SU-DHL-6 (cell line): ENCODE measurements around the gene DTX3.
"Not testable (repeated sequence)": the region's sequence is repeated elsewhere in the genome, so short reads cannot be mapped to it uniquely, and the experiment has no call there.

Source experiments
- H2AFZ ChIP-seq: fragments of 200-600 bp; sonication (generic); 2 replicates; pipeline ENCODE4 v1.6.1; 2014; ENCODE audit warnings: low read depth, mild to moderate bottlenecking, moderate library complexity, mixed read lengths, antibody characterized with exemption, low read length; ENCODE audit not compliant: severe bottlenecking
- H3F3A ChIP-seq: fragments of 200-600 bp; shearing (Covaris generic); 2 replicates; pipeline ENCODE4 v1.6.0; 2016; ENCODE audit warnings: antibody characterized with exemption, mild to moderate bottlenecking; ENCODE audit not compliant: insufficient read depth
- H3K27ac ChIP-seq: fragments of 200-600 bp; sonication (generic); 2 replicates; pipeline ENCODE4 v1.5.1; 2016; ENCODE audit warnings: low read depth, mild to moderate bottlenecking, low read length, moderate library complexity, mixed read lengths
- H3K27me3 ChIP-seq: fragments of 200-600 bp; sonication (generic), shearing (Covaris generic); 2 replicates; pipeline ENCODE4 v1.6.0; 2014; ENCODE audit warnings: mild to moderate bottlenecking, low read length
- H3K36me3 ChIP-seq: fragments of 200-600 bp; sonication (generic); 2 replicates; pipeline ENCODE4 v1.6.1; 2014; ENCODE audit warnings: mild to moderate bottlenecking, low read length, mixed read lengths
- H3K4me2 ChIP-seq: fragments of 300-600, 200-600 bp; shearing (Covaris generic), sonication (generic); 2 replicates; pipeline ENCODE4 v1.6.0; 2014; ENCODE audit warnings: low read length, low read depth, mild to moderate bottlenecking; ENCODE audit not compliant: poor library complexity, severe bottlenecking
- H3K4me3 ChIP-seq: fragments of 200-600 bp; sonication (generic); 2 replicates; pipeline ENCODE4 v1.5.1; 2014; ENCODE audit warnings: antibody characterized with exemption, low read length, mild to moderate bottlenecking, mixed read lengths; ENCODE audit not compliant: insufficient read depth, poor library complexity, severe bottlenecking
- H3K79me2 ChIP-seq: fragments of 200-600 bp; sonication (generic); 2 replicates; pipeline ENCODE4 v1.6.1; 2014; ENCODE audit warnings: mild to moderate bottlenecking, low read length, moderate library complexity; ENCODE audit not compliant: insufficient read depth
- H3K9ac ChIP-seq: fragments of 200-600 bp; sonication (generic); 2 replicates; pipeline ENCODE4 v1.7.0; 2014; ENCODE audit warnings: mild to moderate bottlenecking, low read length
- H3K9me2 ChIP-seq: fragments of 200-600 bp; sonication (generic); replicated peaks from 2 replicates; pipeline ENCODE4 v1.6.1; 2014; ENCODE audit warnings: low read length; ENCODE audit not compliant: insufficient read depth
- H3K9me3 ChIP-seq: fragments of 200-600 bp; sonication (generic); 2 replicates; pipeline ENCODE4 v1.6.1; 2014; ENCODE audit warnings: low read length, mixed read lengths; ENCODE audit not compliant: insufficient read depth
- H4K20me1 ChIP-seq: fragments of 200-600 bp; sonication (generic); 2 replicates; pipeline ENCODE4 v1.6.1; 2014; ENCODE audit warnings: low read depth, mild to moderate bottlenecking, antibody characterized with exemption, low read length, moderate library complexity, mixed read lengths
- CTCF ChIP-seq: fragments of 200-600 bp; sonication (generic); IDR thresholded peaks from one replicate; pipeline ENCODE4 v1.5.1; 2017; ENCODE audit warnings: antibody characterized with exemption, mild to moderate bottlenecking, low read length, moderate library complexity; ENCODE audit not compliant: insufficient read depth, poor library complexity, severe bottlenecking
- EZH2phosphoT487 ChIP-seq: fragments of 200-600 bp; sonication (generic), shearing (Covaris generic); conservative IDR thresholded peaks from 2 replicates; pipeline ENCODE4 v1.6.1; 2018; ENCODE audit warnings: mild to moderate bottlenecking, antibody characterized with exemption, low read length, moderate library complexity, mixed read lengths

Gene DTX3

DNA sequence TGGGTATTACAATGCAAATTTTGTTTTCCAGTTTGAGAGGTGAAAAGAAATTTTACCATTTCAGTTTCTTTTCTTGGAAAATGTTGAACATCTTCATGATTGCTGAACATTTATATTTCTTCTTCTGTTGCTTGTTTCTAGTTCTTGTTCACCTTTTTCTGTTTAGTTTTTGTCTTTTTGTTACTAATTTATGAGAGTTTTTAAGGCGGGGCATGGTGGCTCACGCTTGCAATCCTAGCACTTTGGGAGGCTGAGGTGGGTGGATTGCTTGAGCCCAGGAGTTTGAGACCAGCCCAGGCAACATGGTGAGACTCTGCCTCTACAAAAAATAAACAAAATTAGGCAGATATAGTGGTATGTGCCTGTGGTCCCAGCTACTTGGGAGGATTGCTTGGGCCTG is 44.1 kb upstream of the DTX3 start:
- TF ChIP-seq EZH2phosphoT487 (no peak), CTCF (no peak)
- H2AFZ ChIP-seq, result no peak overlapping the region
- H3K36me3 ChIP-seq, result no peaks in the 10 kb centered on the region
- H3K9me3 ChIP-seq, result no peaks in the 10 kb centered on the region
- no peaks in the 10 kb centered on the region for H3K9me2 ChIP-seq
- H3K79me2 ChIP-seq, result no peaks in the 10 kb centered on the region
- no peaks in the 10 kb centered on the region for H3F3A ChIP-seq
- H3K27me3 ChIP-seq, result no peaks in the 10 kb centered on the region
- H4K20me1 ChIP-seq, result no peaks in the 10 kb centered on the region
- H3K4me2 ChIP-seq, result no peak overlapping the region
- H3K4me3 ChIP-seq, result no peak overlapping the region
- H3K9ac ChIP-seq, result no peak overlapping the region
- no peak overlapping the region for H3K27ac ChIP-seq

- not testable (repeated sequence) for H3K27ac ChIP-seq, H3F3A ChIP-seq, H2AFZ ChIP-seq, H3K27me3 ChIP-seq, H3K4me3 ChIP-seq, H4K20me1 ChIP-seq, H3K9me3 ChIP-seq, H3K36me3 ChIP-seq, H3K4me2 ChIP-seq, H3K9me2 ChIP-seq, H3K79me2 ChIP-seq, H3K9ac ChIP-seq
Measured at GRCh38 chr12:57561117-57561516, 43.5 kb upstream of the DTX3 start.

DNA sequence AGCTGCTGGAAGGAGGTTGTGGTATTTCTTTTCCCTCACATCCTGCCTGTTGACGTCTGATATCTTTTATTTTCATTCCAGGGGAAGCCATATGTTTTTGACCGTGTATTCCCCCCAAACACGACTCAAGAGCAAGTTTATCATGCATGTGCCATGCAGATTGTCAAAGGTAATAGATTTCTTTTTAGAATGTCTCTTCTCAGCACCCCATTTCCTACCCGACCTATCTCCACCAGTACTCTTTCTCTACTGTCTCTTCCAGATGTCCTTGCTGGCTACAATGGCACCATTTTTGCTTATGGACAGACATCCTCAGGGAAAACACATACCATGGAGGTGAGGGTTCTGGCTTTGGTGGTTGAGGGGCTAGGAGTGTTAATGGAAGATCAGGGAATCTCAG is 41.3 kb upstream of the DTX3 start:
- no peak overlapping the region for H3K4me3 ChIP-seq
- H3K9me3 ChIP-seq, result no peaks in the 10 kb centered on the region
- no peak overlapping the region for H3K4me2 ChIP-seq
- no peak overlapping the region for H2AFZ ChIP-seq
- H3K79me2 ChIP-seq, result no peaks in the 10 kb centered on the region
- H3K27me3 ChIP-seq, result no peaks in the 10 kb centered on the region
- no peak overlapping the region for H3K27ac ChIP-seq
- H4K20me1 ChIP-seq, result no peaks in the 10 kb centered on the region
- TF ChIP-seq EZH2phosphoT487 (no peak), CTCF (no peak)
- H3K9ac ChIP-seq, result no peak overlapping the region
- no peaks in the 10 kb centered on the region for H3K9me2 ChIP-seq
- H3K36me3 ChIP-seq, result no peaks in the 10 kb centered on the region
- no peaks in the 10 kb centered on the region for H3F3A ChIP-seq

DNA sequence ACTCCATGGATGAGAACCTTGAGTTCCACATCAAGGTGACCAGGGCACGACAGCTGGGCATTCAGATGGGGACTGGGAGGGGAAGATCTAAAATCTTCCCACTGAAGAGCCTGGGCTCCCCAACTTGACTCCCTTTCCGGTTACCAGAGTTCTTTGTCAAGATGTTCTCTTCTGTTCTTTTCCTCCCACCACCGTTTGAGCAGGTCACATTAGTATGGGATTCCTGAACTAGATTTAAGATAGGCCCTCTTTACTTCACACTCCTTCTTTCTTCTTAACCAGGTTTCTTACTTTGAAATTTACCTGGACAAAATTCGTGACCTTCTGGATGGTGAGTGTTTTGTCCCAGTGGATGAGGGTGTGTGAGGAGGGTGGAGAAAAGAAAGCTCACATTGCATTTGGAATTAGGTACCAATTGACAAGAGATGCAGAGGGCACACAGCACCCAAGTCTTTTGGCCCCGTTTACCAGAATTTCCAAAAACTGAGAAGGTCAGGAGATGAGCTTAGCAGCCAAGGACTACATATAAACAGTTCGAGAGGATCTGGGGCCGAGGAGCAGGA is 40.4 kb upstream of the DTX3 start:
- Histone ChIP-seq H3K9ac (no peak overlapping the region), H2AFZ (no peak overlapping the region), H3K9me3 (no peaks in the 10 kb centered on the region), H3K4me2 (no peak overlapping the region), H3K9me2 (no peaks in the 10 kb centered on the region), H3K27ac (no peak overlapping the region), H3K27me3 (no peaks in the 10 kb centered on the region), H3K79me2 (no peaks in the 10 kb centered on the region), H3K36me3 (no peaks in the 10 kb centered on the region), H4K20me1 (no peaks in the 10 kb centered on the region), H3K4me3 (no peak overlapping the region), H3F3A (no peaks in the 10 kb centered on the region)
- no peak for TF ChIP-seq CTCF
- TF ChIP-seq EZH2phosphoT487, result no peak
